HCT116 (cell line): ENCODE data around the gene PRRT1B. TPM values are rescaled to one million over a fixed set of nuclear protein-coding genes. Genes with fewer than 3 reads are reported as not detected.

Experiments used
- ATAC-seq: fragments of 200-7000 bp; cut with Tn5 transposase; 2 replicates; pipeline ENCODE4 v1.9.1; 2020; ENCODE audit warnings: mild to moderate bottlenecking, moderate library complexity
- BruUV-seq: library from RNA; stranded (reverse); fragments of 400-500 nt; replicated peaks from 2 replicates; lab custom pipeline; 2021; lab: Mats Ljungman, UMichigan
- CTCF ChIA-PET: fragments of 300-600 bp; sonication (Branson Sonifier 250); formaldehyde crosslinking; loops from one replicate; lab custom pipeline; 2021; ENCODE audit warnings: antibody characterized with exemption; lab: Charles Lee
- POLR2A ChIA-PET: fragments of 300-600, 350-600 bp; sonication (Branson Sonifier 250); formaldehyde crosslinking; loops from one replicate; lab custom pipeline; 2021; ENCODE audit warnings: antibody characterized with exemption; lab: Charles Lee
- RAD21 ChIA-PET, 2 experiments: fragments of 300-600 bp; sonication (Branson Sonifier 250); formaldehyde crosslinking; loops; one replicate each; lab custom pipeline; 2023; ENCODE audit warnings: low total read pairs in 2 of 2; ENCODE audit not compliant: uncharacterized antibody in 2 of 2, unreplicated experiment in 2 of 2, low non-redundant PET in 1 of 2; lab: Charles Lee
- DNase-seq: peaks from one replicate; pipeline ENCODE4 v3.0.0-alpha.2; 2010; ENCODE audit warnings: low read depth, low spot score
- H2AFZ ChIP-seq: fragments of 200-600 bp; shearing (Covaris generic), sonication (generic); 2 replicates; pipeline ENCODE4 v1.6.1; 2017; ENCODE audit warnings: low read depth, mixed run types, mixed read lengths, antibody characterized with exemption, low read length; ENCODE audit not compliant: poor library complexity, severe bottlenecking
- H3K27ac ChIP-seq: 2 replicates; pipeline ENCODE4 v1.5.1; 2012; ENCODE audit warnings: low read depth, low read length
- H3K27me3 ChIP-seq: fragments of 200-600 bp; sonication (generic); 2 replicates; pipeline ENCODE4 v1.6.1; 2016; ENCODE audit warnings: mixed run types, low read length, mixed read lengths; ENCODE audit not compliant: insufficient read depth
- H3K36me3 ChIP-seq, 2 experiments: fragments of 200-500 bp in 1 of 2; fragments of 200-600 bp in 1 of 2; sonication (Bioruptor generic) in 1 of 2; sonication (generic) in 1 of 2; 2 replicates each; pipeline versions ENCODE4 v1.5.1 to v1.6.1; 2014 to 2016; ENCODE audit warnings: low read length in 2 of 2, inconsistent platforms in 1 of 2, mixed read lengths in 1 of 2, mixed run types in 1 of 2; ENCODE audit not compliant: insufficient read depth in 2 of 2, control insufficient read depth in 1 of 2
- H3K4me1 ChIP-seq, 2 experiments: fragments of 200-600 bp in 1 of 2; sonication (generic) in 1 of 2; 2 replicates each; pipeline versions ENCODE4 v1.5.1 to v1.6.1; 2012 to 2017; ENCODE audit warnings: low read length in 2 of 2, inconsistent platforms in 1 of 2, mild to moderate bottlenecking in 1 of 2, mixed read lengths in 1 of 2, mixed run types in 1 of 2, moderate library complexity in 1 of 2; ENCODE audit not compliant: insufficient read depth in 2 of 2, control insufficient read depth in 1 of 2
- H3K4me2 ChIP-seq: fragments of 200-600 bp; sonication (generic); 2 replicates; pipeline ENCODE4 v1.6.1; 2017; ENCODE audit warnings: mixed run types, low read length, mixed read lengths
- H3K4me3 ChIP-seq, 2 experiments: fragments of 200-600 bp in 1 of 2; sonication (generic) in 1 of 2; replicated peaks in 1 of 2; 2 replicates each; pipeline ENCODE4 v1.5.1; 2011 to 2016; ENCODE audit warnings: low read length in 2 of 2, control low read depth in 1 of 2, low read depth in 1 of 2, mild to moderate bottlenecking in 1 of 2, mixed read lengths in 1 of 2, mixed run types in 1 of 2
- H3K79me2 ChIP-seq: fragments of 200-600 bp; sonication (generic); 2 replicates; pipeline ENCODE4 v1.6.1; 2017; ENCODE audit warnings: mild to moderate bottlenecking, mixed run types, low read length, moderate library complexity, mixed read lengths; ENCODE audit not compliant: insufficient read depth
- H3K9ac ChIP-seq: fragments of 200-600 bp; sonication (generic); 2 replicates; pipeline ENCODE4 v1.6.1; 2016; ENCODE audit warnings: low read length, mixed read lengths
- H3K9me2 ChIP-seq: fragments of 200-600 bp; sonication (generic), shearing (Covaris generic); 2 replicates; pipeline ENCODE4 v1.6.1; 2017; ENCODE audit warnings: mixed run types, mild to moderate bottlenecking, moderate library complexity; ENCODE audit not compliant: insufficient read depth
- H3K9me3 ChIP-seq, 2 experiments: fragments of 200-500 bp in 1 of 2; fragments of 200-600 bp in 1 of 2; sonication (Bioruptor generic) in 1 of 2; sonication (generic) in 1 of 2; 2 replicates each; pipeline ENCODE4 v1.6.1; 2014 to 2017; ENCODE audit warnings: low read length in 2 of 2, mixed read lengths in 2 of 2, inconsistent platforms in 1 of 2, low read depth in 1 of 2, mild to moderate bottlenecking in 1 of 2, mixed run types in 1 of 2, moderate library complexity in 1 of 2; ENCODE audit not compliant: control insufficient read depth in 1 of 2, insufficient read depth in 1 of 2
- H4K20me1 ChIP-seq: fragments of 200-600 bp; sonication (generic), shearing (Covaris generic); 2 replicates; pipeline ENCODE4 v1.6.1; 2017; ENCODE audit warnings: mixed run types, mild to moderate bottlenecking, moderate library complexity; ENCODE audit not compliant: insufficient read depth
- CEBPB ChIP-seq: IDR thresholded peaks from 2 replicates; pipeline ENCODE4 v1.6.1; 2012; ENCODE audit warnings: low read depth
- CTCF ChIP-seq, 3 experiments: fragments of 200-600 bp in 1 of 3; sonication (generic) in 1 of 3; IDR thresholded peaks in 2 of 3; conservative IDR thresholded peaks in 1 of 3; 2 replicates each; pipeline ENCODE4 v1.5.1; 2012 to 2017; ENCODE audit warnings: low read depth in 2 of 3, low read length in 2 of 3, antibody characterized with exemption in 1 of 3, borderline replicate concordance in 1 of 3, control low read depth in 1 of 3, mild to moderate bottlenecking in 1 of 3, mixed read lengths in 1 of 3, mixed run types in 1 of 3, moderate library complexity in 1 of 3; ENCODE audit not compliant: insufficient read depth in 1 of 3
- EZH2 ChIP-seq: fragments of 200-600 bp; sonication (generic); IDR thresholded peaks from 2 replicates; pipeline ENCODE4 v1.6.1; 2017; ENCODE audit warnings: antibody characterized with exemption, mixed run types
- EZH2phosphoT487 ChIP-seq: fragments of 200-600 bp; IDR thresholded peaks from 2 replicates; pipeline ENCODE4 v1.6.1; 2018; ENCODE audit warnings: antibody characterized with exemption, borderline replicate concordance
- FOSL1 ChIP-seq: IDR thresholded peaks from 2 replicates; pipeline ENCODE4 v1.6.1; 2012; ENCODE audit warnings: low read depth
- POLR2AphosphoS5 ChIP-seq: IDR thresholded peaks from 2 replicates; pipeline ENCODE4 v1.6.1; 2011; ENCODE audit warnings: mild to moderate bottlenecking, low read depth, low read length, moderate library complexity
- RAD21 ChIP-seq: IDR thresholded peaks from 2 replicates; pipeline ENCODE4 v1.6.1; 2012; ENCODE audit warnings: low read depth, mild to moderate bottlenecking
- SP1 ChIP-seq: IDR thresholded peaks from 2 replicates; pipeline ENCODE4 v1.6.1; 2012; ENCODE audit warnings: low read depth
- TCF7L2 ChIP-seq: IDR thresholded peaks from 2 replicates; pipeline ENCODE4 v1.7.0; 2011; ENCODE audit warnings: borderline replicate concordance, inconsistent platforms; ENCODE audit not compliant: insufficient read depth, insufficient read length; ENCODE audit errors: extremely low read depth
- YY1 ChIP-seq: IDR thresholded peaks from 2 replicates; pipeline ENCODE4 v1.6.1; 2011; ENCODE audit warnings: low read length, low read depth, moderate library complexity, mild to moderate bottlenecking; ENCODE audit not compliant: insufficient replicate concordance; ENCODE audit errors: extremely low read depth
- ZFX ChIP-seq: fragments of 450-650 bp; IDR thresholded peaks from 2 replicates; pipeline ENCODE4 v1.6.1; 2017
- ZNF274 ChIP-seq: fragments of 200-500 bp; sonication (Bioruptor generic); IDR thresholded peaks from 2 replicates; pipeline ENCODE4 v1.6.1; 2014; ENCODE audit warnings: mild to moderate bottlenecking, low read depth, low read length, inconsistent platforms
- intact Hi-C: fragments of 100-400 bp; cut with micrococcal nuclease; formaldehyde crosslinking; loops from 2 replicates; pipeline ENCODE4 v1.10.0; 2022
- total RNA-seq: library from RNA; stranded (reverse); gene quantifications from one replicate; pipeline ENCODE4 v1.2.1, GENCODE V29; 2021; ENCODE audit not compliant: unreplicated experiment

Gene PRRT1B
- total RNA-seq, 1 experiment from 2014 or later, result not detected

- peaks cover 3 to 5% of the 10 kb centered on the region in 2 experiments; a peak in 2 of 4 replicates for H3K36me3 ChIP-seq
- ChIA-PET RAD21 (no interaction called here), CTCF (no interaction called here), POLR2A (no interaction called here)
- H3K4me2 ChIP-seq, result no peak overlapping the region
- no peak overlapping the region for H3K27ac ChIP-seq
- intact Hi-C loops, result no loop called here
- H3K9me2 ChIP-seq, result no peaks in the 10 kb centered on the region
- no peaks in the 10 kb centered on the region for H3K9me3 ChIP-seq
- H3K79me2 ChIP-seq, result no peaks in the 10 kb centered on the region
- BruUV-seq, result no TSS peak
- DNase-seq, result no peak
- no peaks in the 10 kb centered on the region for H4K20me1 ChIP-seq
- no peaks in the 10 kb centered on the region for H3K27me3 ChIP-seq
- H3K9ac ChIP-seq, result no peak overlapping the region
- TF ChIP-seq CEBPB, result no peak
- no peak for TF ChIP-seq RAD21
- TF ChIP-seq POLR2AphosphoS5, result no peak
- TF ChIP-seq TCF7L2, result no peak
- TF ChIP-seq FOSL1, result no peak
- TF ChIP-seq SP1, result no peak
- TF ChIP-seq EZH2, result no peak
- no peak for TF ChIP-seq CTCF (IDR thresholded peaks at IDR 0.05 in 2 of 3, conservative IDR thresholded peaks at IDR 0.05 in 1 of 3; ENCODE audit: borderline replicate concordance in 1 of 3, insufficient read depth in 1 of 3, low read depth in 2 of 3, low read length in 2 of 3)
- TF ChIP-seq YY1, result no peak
- TF ChIP-seq ZNF274, result no peak
- no peak for TF ChIP-seq ZFX
- no peak for TF ChIP-seq EZH2phosphoT487
- TF ChIP-seq, all 23 proteins: peak for 0
- H2AFZ ChIP-seq, result no peak overlapping the region
- H3K4me1 ChIP-seq, result no peaks in the 10 kb centered on the region
- no peak overlapping the region for H3K4me3 ChIP-seq
- no peak for ATAC-seq
Measured at GRCh38 chr9:131582466-131583336, 37.4 kb downstream of the PRRT1B start.
